GM21825 (cell line): ENCODE results near the gene MED27.

Source experiments
- ATAC-seq: cut with Tn5 transposase; IDR thresholded peaks from one replicate; pipeline ENCODE4 v1.9.1; 2021; ENCODE audit warnings: mild to moderate bottlenecking, moderate library complexity; ENCODE audit not compliant: unreplicated experiment

The MED27 gene

DNA sequence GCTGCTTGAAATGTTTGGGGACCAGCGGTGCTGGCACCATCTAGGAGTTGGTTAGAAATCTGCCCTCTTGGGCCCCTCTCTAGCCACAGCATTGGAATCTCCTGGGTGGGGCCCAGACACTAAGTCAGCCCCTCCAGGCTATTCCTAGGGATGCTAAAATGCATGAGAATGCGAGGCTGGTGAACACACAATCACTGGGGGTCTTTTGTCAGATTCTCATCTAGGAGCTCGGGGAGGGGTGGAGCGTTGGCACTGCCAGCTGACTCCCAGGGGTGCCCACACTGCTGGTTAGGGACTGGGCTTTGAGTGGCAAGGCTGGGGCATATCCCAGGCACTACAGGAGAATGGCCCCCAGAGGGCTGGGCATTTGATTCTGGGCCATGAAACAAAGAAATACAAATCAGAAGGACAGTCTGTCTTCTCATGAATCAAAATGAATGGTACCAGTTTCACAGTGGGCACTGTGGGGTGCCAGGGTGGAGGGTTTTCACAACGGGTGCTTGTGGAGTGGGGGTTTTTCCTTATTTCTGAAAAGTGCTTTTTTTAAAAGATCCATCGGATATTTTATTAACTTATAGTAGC lies 212.0 kb downstream of the MED27 start:
- no peak for ATAC-seq

GRCh38 chr9:131865446-131866195 lies 214.0 kb downstream of the MED27 start:
- no peak for ATAC-seq

GRCh38 chr9:131864531-131864930 lies 215.1 kb downstream of the MED27 start:
- no peak for ATAC-seq

DNA sequence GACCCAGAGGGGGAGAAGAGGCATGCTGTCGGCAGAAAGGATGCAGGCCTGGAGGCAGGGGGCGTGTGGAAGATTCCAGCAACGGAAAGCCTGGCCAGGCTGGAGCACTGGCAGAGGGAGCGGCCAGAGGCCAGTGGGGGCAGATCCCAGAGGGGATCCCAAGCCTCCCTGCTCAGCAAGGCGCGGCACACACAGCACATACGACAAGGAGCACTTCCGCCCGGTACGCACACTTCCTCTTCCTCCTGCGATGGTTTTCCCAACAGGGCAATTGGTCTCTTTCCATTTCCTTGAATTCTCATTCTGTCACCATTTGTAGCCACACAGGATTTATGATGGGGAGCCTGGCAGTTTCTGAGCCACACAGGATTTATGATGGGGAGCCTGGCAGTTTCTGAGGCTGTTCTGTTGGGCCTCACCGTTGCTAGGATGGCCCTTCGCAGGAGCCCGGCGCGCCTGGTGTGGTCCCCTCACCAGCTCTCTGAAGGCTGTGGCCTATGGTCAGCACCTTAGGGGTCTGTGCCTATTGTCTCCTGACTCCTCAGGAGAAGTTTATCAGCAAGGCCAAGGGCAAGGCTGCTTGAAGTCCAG lies 216.3 kb downstream of the MED27 start:
- ATAC-seq: no peak

DNA sequence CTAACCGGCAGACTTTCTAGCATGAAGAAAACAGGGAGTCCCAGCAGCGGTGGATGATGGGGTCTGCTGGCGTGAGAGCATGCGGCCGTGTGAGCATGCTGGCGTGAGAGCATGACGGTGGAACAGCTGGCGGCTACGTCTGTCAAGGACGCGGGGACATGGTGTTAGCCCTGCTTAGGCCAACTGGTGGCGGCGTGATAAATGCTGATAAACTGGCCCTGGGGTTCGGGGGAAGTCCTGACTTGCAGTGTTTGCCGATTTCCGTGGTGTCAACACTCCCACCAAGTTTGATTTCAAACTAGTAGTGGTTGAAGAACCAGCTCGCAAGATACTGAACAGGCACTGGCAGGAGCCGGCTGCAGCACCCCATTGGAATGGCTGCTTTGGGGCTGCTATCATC lies 217.4 kb downstream of the MED27 start:
- ATAC-seq: no peak

DNA sequence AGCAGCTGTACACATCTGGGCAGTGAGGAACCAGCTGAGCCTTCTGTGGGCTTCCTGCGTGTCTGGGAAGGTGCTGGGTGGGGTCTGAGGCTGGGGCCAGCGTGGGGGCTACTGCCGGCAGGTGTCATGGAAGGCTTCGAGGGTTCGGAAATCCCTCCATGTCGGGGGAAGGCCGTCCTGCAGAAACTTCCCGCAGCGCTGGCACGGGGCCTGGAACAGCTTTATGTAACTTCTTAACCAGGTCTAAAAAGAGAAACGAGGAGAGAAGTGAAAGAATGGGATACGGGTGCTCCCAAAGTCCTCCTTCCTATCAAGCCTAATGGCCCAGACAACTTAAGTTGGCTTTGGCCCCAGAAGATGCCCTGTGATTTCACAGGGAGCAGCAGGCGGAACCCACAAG lies 219.2 kb downstream of the MED27 start:
- no peak for ATAC-seq

DNA sequence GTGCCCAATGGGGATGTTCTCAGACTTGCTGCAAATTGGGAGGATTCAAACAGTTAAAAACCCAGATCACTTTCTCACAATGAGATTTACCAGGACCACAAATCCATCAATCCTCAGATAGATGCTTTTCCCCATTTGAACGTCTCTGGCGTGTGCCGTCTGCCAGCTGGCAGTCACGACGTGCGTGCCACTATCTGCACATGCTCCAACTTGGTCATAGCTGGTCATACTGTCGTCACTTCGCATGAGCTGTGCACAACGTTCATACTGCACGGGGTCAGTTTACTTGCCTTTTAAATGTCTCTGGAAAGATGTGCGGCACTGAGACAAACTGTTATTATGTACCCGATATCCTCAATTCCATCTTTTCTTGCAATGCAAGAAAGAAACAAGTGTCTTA lies 221.5 kb downstream of the MED27 start:
- ATAC-seq: no peak

DNA sequence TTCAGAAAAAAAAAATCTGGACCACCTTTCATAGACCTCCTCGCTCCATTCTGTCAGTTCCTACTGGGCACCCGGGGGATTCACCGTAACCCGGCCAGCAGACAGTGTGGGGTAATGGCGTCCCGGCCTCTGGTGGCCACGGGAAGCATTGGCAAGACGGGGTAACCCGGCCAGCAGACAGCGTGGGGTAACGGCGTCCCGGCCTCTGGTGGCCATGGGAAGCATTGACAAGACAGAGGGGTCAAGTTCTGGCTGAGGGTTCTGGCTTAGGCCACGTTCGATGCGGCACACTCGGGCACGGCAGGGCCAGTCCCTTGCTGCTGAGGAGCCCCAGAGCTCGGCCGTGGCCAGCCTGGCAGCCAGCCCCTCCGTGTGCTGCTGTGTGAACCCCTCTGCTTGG lies 223.6 kb downstream of the MED27 start:
- no peak for ATAC-seq

GRCh38 chr9:131854896-131855613 lies 224.6 kb downstream of the MED27 start:
- no peak for ATAC-seq

GRCh38 chr9:131854334-131854733 lies 225.3 kb downstream of the MED27 start:
- no peak for ATAC-seq

GRCh38 chr9:131853434-131853833 lies 226.2 kb downstream of the MED27 start:
- ATAC-seq: no peak

GRCh38 chr9:131851414-131851813 lies 228.3 kb downstream of the MED27 start:
- no peak for ATAC-seq

DNA sequence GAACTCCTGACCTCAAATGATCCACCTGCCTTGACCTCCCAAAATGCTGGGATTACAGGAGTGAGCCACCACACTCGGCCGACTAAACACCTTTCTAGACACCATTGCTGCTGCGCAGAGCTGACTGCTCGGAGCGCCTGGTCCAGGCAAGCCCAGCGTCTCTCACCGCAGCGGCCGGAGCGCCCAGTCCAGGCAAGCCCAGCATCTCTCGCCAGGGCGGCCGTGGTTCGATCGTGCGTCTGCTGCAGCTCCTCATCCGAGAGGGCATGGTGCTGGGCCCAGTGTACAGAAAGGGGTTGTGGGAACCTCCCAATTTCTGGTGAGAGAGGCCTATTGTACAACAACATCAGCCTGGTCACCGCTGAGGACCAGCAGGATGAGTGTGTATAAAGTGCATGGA lies 230.3 kb downstream of the MED27 start:
- no peak for ATAC-seq

DNA sequence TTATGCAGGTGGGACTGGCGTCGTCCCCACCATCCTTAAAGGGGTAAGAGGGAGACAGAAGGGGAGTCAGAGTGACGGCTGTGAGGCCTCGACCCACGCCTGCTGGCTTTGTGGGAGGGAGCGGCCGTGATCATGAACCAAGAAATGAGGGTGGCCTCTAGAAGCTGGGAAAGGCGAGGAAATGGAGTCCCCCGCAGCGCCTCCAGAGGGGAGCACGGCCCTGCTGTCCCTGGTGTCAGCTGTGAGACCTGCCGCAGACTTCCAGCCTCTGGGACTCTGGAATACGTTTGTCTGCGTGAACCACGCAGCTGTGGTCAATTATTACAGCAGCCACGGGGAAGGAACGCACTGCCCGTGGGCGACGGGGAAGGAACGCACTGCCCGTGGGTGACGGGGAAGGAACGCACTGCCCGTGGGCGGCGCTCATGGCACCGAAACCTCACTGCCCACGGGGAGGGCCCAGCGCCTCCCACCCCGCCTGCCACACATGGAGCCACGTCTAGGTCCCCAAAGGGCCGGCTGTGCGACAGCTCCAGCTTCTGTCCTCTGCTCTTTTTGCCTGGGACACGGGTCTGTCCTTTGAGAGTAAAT lies 231.0 kb downstream of the MED27 start:
- ATAC-seq: no peak

DNA sequence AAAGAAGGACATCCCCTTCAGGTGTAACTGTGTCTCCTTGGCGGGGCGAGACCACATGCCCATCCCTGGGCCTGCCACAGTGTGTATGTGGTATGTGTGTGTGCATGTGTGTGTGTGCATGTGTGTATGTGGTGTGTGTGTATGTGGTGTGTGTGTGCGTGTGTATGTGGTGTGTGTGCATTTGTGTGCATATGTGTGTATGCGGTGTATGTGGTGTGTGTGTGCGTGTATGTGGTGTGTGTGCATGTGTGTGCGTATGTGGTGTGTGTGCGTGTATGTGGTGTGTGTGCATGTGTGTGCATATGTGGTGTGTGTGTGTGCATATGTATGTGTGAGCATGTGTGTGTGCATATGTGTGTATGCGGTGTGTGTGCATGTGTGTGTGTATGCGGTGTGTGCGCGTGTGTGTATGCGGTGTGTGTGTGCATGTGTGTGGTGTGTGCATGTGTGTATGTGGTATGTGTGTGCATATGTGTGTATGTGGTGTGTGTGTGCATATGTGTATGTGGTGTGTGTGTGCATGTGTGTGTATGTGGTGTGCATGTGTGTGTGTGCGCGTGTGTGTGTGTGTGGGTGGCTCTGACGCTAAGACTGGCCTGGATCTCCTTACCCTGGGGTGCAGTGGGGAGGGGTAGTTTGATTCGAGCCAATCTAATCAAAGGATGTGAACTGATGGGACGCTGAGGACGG lies 231.9 kb downstream of the MED27 start:
- no peak for ATAC-seq

- no peak for ATAC-seq
These were observed 234.1 kb downstream of the MED27 start for GRCh38 chr9:131845305-131846298.

- ATAC-seq: no peak
These were observed 234.9 kb downstream of the MED27 start for GRCh38 chr9:131844745-131845118.

- ATAC-seq: no peak
These were observed 235.5 kb downstream of the MED27 start for GRCh38 chr9:131843989-131844744.

DNA sequence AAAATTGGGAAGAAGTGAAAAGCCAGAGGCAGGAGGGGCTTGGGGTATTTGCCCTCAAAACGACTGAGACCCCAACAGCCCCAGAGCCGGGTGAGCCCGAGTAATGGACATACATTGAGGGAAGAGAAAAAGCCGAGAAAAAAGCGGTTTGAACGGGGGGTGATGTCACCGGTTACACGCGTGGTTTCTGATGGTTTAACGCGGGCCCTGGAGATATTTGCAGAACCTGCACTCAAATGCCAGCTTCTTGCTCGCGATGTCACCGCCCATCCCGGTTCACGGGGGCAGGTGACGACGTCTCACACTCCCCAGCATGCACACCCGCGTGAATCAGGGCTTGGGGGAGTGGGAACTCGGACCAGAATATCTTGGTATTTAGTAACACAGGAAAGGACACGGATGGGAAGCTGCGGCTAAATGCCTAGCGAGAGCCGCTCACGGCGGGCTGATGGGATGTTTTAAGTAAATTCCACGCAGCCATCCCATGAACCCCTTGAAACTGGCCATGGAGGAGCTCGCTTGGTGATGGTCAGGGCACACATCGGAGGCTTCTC lies 237.8 kb downstream of the MED27 start:
- no peak for ATAC-seq
